ENCODE data around the gene SLIT3. TPM values are rescaled to one million over a fixed set of nuclear protein-coding genes. Genes with fewer than 3 reads are reported as not detected.

SLIT3 gene
- total and polyA plus RNA-seq, 9 of the 15 experiments (the other 6 are each of a cell fraction or from before 2014, with no cell fraction given): 0.01 to 0.04 TPM; not detected in 7

DNA sequence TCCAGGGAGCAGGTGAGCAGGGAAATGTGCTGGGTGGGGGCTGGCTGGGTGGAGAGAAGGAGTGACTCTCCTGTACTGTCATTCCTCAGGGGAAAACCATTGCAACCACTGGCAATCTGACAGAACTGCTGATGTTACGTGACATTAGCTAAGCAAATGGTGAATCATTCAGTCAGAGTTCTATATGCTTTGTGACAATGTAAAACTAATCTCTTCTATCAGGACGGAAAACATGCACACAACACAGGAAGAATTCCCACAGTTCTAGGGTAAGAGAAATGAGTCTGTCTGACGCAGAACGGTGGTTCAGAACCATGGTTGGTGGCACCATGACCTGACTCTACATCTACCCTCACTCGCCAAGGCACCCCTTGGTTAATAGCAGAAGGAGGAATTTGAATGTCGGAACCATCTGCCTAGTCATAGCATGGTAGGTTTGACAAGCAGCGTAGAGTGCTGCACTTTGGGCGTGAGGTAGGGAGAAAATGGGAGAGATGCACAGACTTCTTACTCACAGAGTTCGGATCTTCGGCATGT lies 478.1 kb downstream of the SLIT3 start (continued):
- TF ChIP-seq NFE2L1 (tag; IDR thresholded peaks at IDR 0.05; ENCODE audit: borderline replicate concordance, low read depth): no peak
- TF ChIP-seq MTA1 (IDR thresholded peaks at IDR 0.05; ENCODE audit: borderline replicate concordance): no peak
- no peak for TF ChIP-seq HLTF (IDR thresholded peaks at IDR 0.05)
- no peak for TF ChIP-seq ZNF785 (CRISPR knock-in tag; IDR thresholded peaks at IDR 0.05)
- TF ChIP-seq RBM34 (IDR thresholded peaks at IDR 0.05; ENCODE audit: borderline replicate concordance, insufficient read depth, low read length): no peak
- TF ChIP-seq, protein P1, sequence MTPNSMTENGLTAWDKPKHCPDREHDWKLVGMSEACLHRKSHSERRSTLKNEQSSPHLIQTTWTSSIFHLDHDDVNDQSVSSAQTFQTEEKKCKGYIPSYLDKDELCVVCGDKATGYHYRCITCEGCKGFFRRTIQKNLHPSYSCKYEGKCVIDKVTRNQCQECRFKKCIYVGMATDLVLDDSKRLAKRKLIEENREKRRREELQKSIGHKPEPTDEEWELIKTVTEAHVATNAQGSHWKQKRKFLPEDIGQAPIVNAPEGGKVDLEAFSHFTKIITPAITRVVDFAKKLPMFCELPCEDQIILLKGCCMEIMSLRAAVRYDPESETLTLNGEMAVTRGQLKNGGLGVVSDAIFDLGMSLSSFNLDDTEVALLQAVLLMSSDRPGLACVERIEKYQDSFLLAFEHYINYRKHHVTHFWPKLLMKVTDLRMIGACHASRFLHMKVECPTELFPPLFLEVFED (CRISPR knock-in tag; conservative IDR thresholded peaks at IDR 0.05): no peak
- TF ChIP-seq EP300 (IDR thresholded peaks at IDR 0.05; ENCODE audit: low read length): no peak
- TF ChIP-seq, protein P2, sequence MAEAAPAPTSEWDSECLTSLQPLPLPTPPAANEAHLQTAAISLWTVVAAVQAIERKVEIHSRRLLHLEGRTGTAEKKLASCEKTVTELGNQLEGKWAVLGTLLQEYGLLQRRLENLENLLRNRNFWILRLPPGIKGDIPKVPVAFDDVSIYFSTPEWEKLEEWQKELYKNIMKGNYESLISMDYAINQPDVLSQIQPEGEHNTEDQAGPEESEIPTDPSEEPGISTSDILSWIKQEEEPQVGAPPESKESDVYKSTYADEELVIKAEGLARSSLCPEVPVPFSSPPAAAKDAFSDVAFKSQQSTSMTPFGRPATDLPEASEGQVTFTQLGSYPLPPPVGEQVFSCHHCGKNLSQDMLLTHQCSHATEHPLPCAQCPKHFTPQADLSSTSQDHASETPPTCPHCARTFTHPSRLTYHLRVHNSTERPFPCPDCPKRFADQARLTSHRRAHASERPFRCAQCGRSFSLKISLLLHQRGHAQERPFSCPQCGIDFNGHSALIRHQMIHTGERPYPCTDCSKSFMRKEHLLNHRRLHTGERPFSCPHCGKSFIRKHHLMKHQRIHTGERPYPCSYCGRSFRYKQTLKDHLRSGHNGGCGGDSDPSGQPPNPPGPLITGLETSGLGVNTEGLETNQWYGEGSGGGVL (CRISPR knock-in tag; IDR thresholded peaks at IDR 0.05): no peak
- no peak for TF ChIP-seq MCM7 (IDR thresholded peaks at IDR 0.05)
- TF ChIP-seq FOSL1 (tag; conservative IDR thresholded peaks at IDR 0.05): peak; percentile 73
- no peak for TF ChIP-seq ATF1 (CRISPR knock-in tag; IDR thresholded peaks at IDR 0.05)
- TF ChIP-seq ATF1 (tag; IDR thresholded peaks at IDR 0.05): no peak
- TF ChIP-seq, protein P3, sequence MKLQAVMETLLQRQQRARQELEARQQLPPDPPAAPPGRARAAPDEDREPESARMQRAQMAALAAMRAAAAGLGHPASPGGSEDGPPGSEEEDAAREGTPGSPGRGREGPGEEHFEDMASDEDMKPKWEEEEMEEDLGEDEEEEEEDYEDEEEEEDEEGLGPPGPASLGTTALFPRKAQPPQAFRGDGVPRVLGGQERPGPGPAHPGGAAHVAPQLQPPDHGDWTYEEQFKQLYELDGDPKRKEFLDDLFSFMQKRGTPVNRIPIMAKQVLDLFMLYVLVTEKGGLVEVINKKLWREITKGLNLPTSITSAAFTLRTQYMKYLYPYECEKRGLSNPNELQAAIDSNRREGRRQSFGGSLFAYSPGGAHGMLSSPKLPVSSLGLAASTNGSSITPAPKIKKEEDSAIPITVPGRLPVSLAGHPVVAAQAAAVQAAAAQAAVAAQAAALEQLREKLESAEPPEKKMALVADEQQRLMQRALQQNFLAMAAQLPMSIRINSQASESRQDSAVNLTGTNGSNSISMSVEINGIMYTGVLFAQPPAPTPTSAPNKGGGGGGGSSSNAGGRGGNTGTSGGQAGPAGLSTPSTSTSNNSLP (IDR thresholded peaks at IDR 0.05; ENCODE audit: borderline replicate concordance, low read depth, low read length): no peak
- TF ChIP-seq TCF7L2 (IDR thresholded peaks at IDR 0.05; ENCODE audit: low read depth, low read length): no peak
- no peak for TF ChIP-seq ZSCAN29 (IDR thresholded peaks at IDR 0.05)
- TF ChIP-seq ZC3H4 (CRISPR knock-in tag; IDR thresholded peaks at IDR 0.05; ENCODE audit: borderline replicate concordance): no peak
- TF ChIP-seq CBX8 (IDR thresholded peaks at IDR 0.05; ENCODE audit: borderline replicate concordance, extremely low read depth, low read depth, low read length, poor library complexity, severe bottlenecking): no peak
- no peak for TF ChIP-seq FOXA1 (IDR thresholded peaks at IDR 0.05; ENCODE audit: borderline replicate concordance)
